Measurements from ENCODE around the gene PRKN.
A peak's percentile ranks its signal among the peaks of the same experiment; 100 is the strongest.

Gene PRKN

GRCh38 chr6:162770136-162770535 is 42.6 kb upstream of the PRKN start:
- TF ChIP-seq SUZ12 (IDR thresholded peaks at IDR 0.05) (no peak), FOXM1 (IDR thresholded peaks at IDR 0.05; ENCODE audit: borderline replicate concordance) (no peak)
- DNase-seq (ENCODE audit: extremely low spot score), result no peak
- POLR2A ChIA-PET, result no interaction called here
- CTCF ChIA-PET, result no interaction called here

GRCh38 chr6:162753775-162754174 is 26.2 kb upstream of the PRKN start:
- POLR2A ChIA-PET, result no interaction called here
- CTCF ChIA-PET, result no interaction called here
- no peak for TF ChIP-seq BHLHE40 (IDR thresholded peaks at IDR 0.05; ENCODE audit: borderline replicate concordance)
- TF ChIP-seq PKNOX1 (IDR thresholded peaks at IDR 0.05), result no peak
- no peak for TF ChIP-seq LEF1 (IDR thresholded peaks at IDR 0.05; ENCODE audit: borderline replicate concordance)
- TF ChIP-seq ZNF384 (IDR thresholded peaks at IDR 0.05), result no peak
- no peak for TF ChIP-seq HDGF (IDR thresholded peaks at IDR 0.05; ENCODE audit: borderline replicate concordance)
- no peak for TF ChIP-seq NFRKB (IDR thresholded peaks at IDR 0.05)
- TF ChIP-seq FOXM1 (IDR thresholded peaks at IDR 0.05; ENCODE audit: borderline replicate concordance), result no peak
- no peak for TF ChIP-seq ELF4 (IDR thresholded peaks at IDR 0.05)
- no peak for TF ChIP-seq SUZ12 (IDR thresholded peaks at IDR 0.05)
- no peak for TF ChIP-seq ARNT (IDR thresholded peaks at IDR 0.05)
- no peak for TF ChIP-seq SP1 (IDR thresholded peaks at IDR 0.05)
- DNase-seq (ENCODE audit: extremely low spot score), result no peak

- TF ChIP-seq TARDBP (IDR thresholded peaks at IDR 0.05) (no peak), CTBP1 (IDR thresholded peaks at IDR 0.05; ENCODE audit: borderline replicate concordance) (no peak), FOXM1 (IDR thresholded peaks at IDR 0.05; ENCODE audit: borderline replicate concordance) (no peak), PKNOX1 (IDR thresholded peaks at IDR 0.05) (no peak), FOXK2 (IDR thresholded peaks at IDR 0.05) (no peak), ARNT (IDR thresholded peaks at IDR 0.05) (no peak), BHLHE40 (IDR thresholded peaks at IDR 0.05; ENCODE audit: borderline replicate concordance) (no peak), NFRKB (IDR thresholded peaks at IDR 0.05) (no peak)
- no peak for DNase-seq (ENCODE audit: extremely low spot score)
- POLR2A ChIA-PET, result no interaction called here
- CTCF ChIA-PET, result interaction anchor here (0.8 kb wide), 1 partner anchor 457 kb away, joined by 3 read pairs; no protein-coding TSS in a partner anchor
Measured at GRCh38 chr6:162751211-162751859, 23.8 kb upstream of the PRKN start.

GRCh38 chr6:162750776-162751175 is 23.2 kb upstream of the PRKN start:
- ChIA-PET POLR2A (no interaction called here), CTCF (interaction anchor here (0.8 kb wide), 1 partner anchor 457 kb away, joined by 3 read pairs; no protein-coding TSS in a partner anchor)
- no peak for DNase-seq (ENCODE audit: extremely low spot score)
- TF ChIP-seq BHLHE40 (IDR thresholded peaks at IDR 0.05; ENCODE audit: borderline replicate concordance), result no peak
- TF ChIP-seq L3MBTL2 (conservative IDR thresholded peaks at IDR 0.05), result no peak
- TF ChIP-seq SUZ12 (IDR thresholded peaks at IDR 0.05), result no peak
- no peak for TF ChIP-seq ELF4 (IDR thresholded peaks at IDR 0.05)
- TF ChIP-seq FOXA1 (IDR thresholded peaks at IDR 0.05), result 0 out of 2 replicates have a peak, but pooled peaks have one; percentile 20
- peak; percentile 38; the same call in 1 of the 2 replicates for TF ChIP-seq CTBP1 (IDR thresholded peaks at IDR 0.05; ENCODE audit: borderline replicate concordance)

- ChIA-PET CTCF (no interaction called here), POLR2A (no interaction called here)
- no peak for DNase-seq (ENCODE audit: extremely low spot score)
- TF ChIP-seq L3MBTL2 (conservative IDR thresholded peaks at IDR 0.05), result no peak
- no peak for TF ChIP-seq FOXM1 (IDR thresholded peaks at IDR 0.05; ENCODE audit: borderline replicate concordance)
- TF ChIP-seq BHLHE40 (IDR thresholded peaks at IDR 0.05; ENCODE audit: borderline replicate concordance), result no peak
- TF ChIP-seq HDGF (IDR thresholded peaks at IDR 0.05; ENCODE audit: borderline replicate concordance), result no peak
- TF ChIP-seq CTBP1 (IDR thresholded peaks at IDR 0.05; ENCODE audit: borderline replicate concordance), result no peak
- no peak for TF ChIP-seq FOXK2 (IDR thresholded peaks at IDR 0.05)
- no peak for TF ChIP-seq NFRKB (IDR thresholded peaks at IDR 0.05)
- no peak for TF ChIP-seq ZNF384 (IDR thresholded peaks at IDR 0.05)
- TF ChIP-seq TARDBP (IDR thresholded peaks at IDR 0.05), result no peak
- TF ChIP-seq FOXA1 (IDR thresholded peaks at IDR 0.05), result no peak
- TF ChIP-seq ELF4 (IDR thresholded peaks at IDR 0.05), result no peak
- TF ChIP-seq LEF1 (IDR thresholded peaks at IDR 0.05; ENCODE audit: borderline replicate concordance), result no peak
- TF ChIP-seq PKNOX1 (IDR thresholded peaks at IDR 0.05), result no peak
Measured at GRCh38 chr6:162736961-162737360, 9.4 kb upstream of the PRKN start.

- POLR2A ChIA-PET, result no interaction called here
- TF ChIP-seq TARDBP (IDR thresholded peaks at IDR 0.05), result no peak
- TF ChIP-seq ARNT (IDR thresholded peaks at IDR 0.05), result no peak
- TF ChIP-seq HDGF (IDR thresholded peaks at IDR 0.05; ENCODE audit: borderline replicate concordance), result no peak
- TF ChIP-seq LEF1 (IDR thresholded peaks at IDR 0.05; ENCODE audit: borderline replicate concordance), result no peak
- no peak for TF ChIP-seq CTBP1 (IDR thresholded peaks at IDR 0.05; ENCODE audit: borderline replicate concordance)
- no peak for TF ChIP-seq NFRKB (IDR thresholded peaks at IDR 0.05)
Measured at GRCh38 chr6:162733489-162733888, 5.9 kb upstream of the PRKN start.

GRCh38 chr6:162730502-162730901 is 2.9 kb upstream of the PRKN start:
- ChIA-PET CTCF (no interaction called here), POLR2A (no interaction called here)
- DNase-seq (ENCODE audit: extremely low spot score), result no peak
- no peak for TF ChIP-seq ELF4 (IDR thresholded peaks at IDR 0.05)
- TF ChIP-seq ZNF384 (IDR thresholded peaks at IDR 0.05), result no peak
- no peak for TF ChIP-seq SUZ12 (IDR thresholded peaks at IDR 0.05)
- no peak for TF ChIP-seq PKNOX1 (IDR thresholded peaks at IDR 0.05)
- TF ChIP-seq LEF1 (IDR thresholded peaks at IDR 0.05; ENCODE audit: borderline replicate concordance), result no peak
- TF ChIP-seq CTBP1 (IDR thresholded peaks at IDR 0.05; ENCODE audit: borderline replicate concordance), result no peak
- TF ChIP-seq FOXM1 (IDR thresholded peaks at IDR 0.05; ENCODE audit: borderline replicate concordance), result no peak
- TF ChIP-seq ARNT (IDR thresholded peaks at IDR 0.05), result no peak
- no peak for TF ChIP-seq BHLHE40 (IDR thresholded peaks at IDR 0.05; ENCODE audit: borderline replicate concordance)
- TF ChIP-seq SP1 (IDR thresholded peaks at IDR 0.05), result no peak

More at GRCh38 chr6:162733489-162733888, 5.9 kb upstream of the PRKN start:
- no peak for DNase-seq (ENCODE audit: extremely low spot score)
- CTCF ChIA-PET, result no interaction called here

Data from HEK293T (cell line).